Fibroblast of the aortic adventitia (primary cell): Measurements from ENCODE around the gene NEIL1. TPM values are rescaled to one million over a fixed set of nuclear protein-coding genes. Genes with fewer than 3 reads are reported as not detected.

Experiments
- DNase-seq: peaks from one replicate; pipeline ENCODE4 v3.0.0-alpha.2; 2010; ENCODE audit warnings: low read depth
- H3K4me3 ChIP-seq: 2 replicates; pipeline ENCODE4 v1.5.1; 2011; ENCODE audit warnings: low read depth, mild to moderate bottlenecking, control low read depth, low read length, moderate library complexity
- CTCF ChIP-seq: IDR thresholded peaks from 2 replicates; pipeline ENCODE4 v1.5.1; 2011; ENCODE audit warnings: mild to moderate bottlenecking, low read length, control low read depth, inconsistent platforms; ENCODE audit not compliant: insufficient read depth
- total RNA-seq: library from RNA; depleted of rRNA; stranded (reverse); fragments of >200 nt; gene quantifications from 2 replicates; pipeline ENCODE4 v1.2.3, GENCODE V29; 2012; ENCODE audit warnings: low replicate concordance

NEIL1 gene
- total RNA-seq, 1 donor: 3.5 TPM

GRCh38 chr15:75353604-75354003 lies 6.8 kb downstream of the NEIL1 start:
- DNase-seq: no peak
- no peak for TF ChIP-seq CTCF
- no peak overlapping the region for H3K4me3 ChIP-seq

GRCh38 chr15:75354454-75354853 lies 7.6 kb downstream of the NEIL1 start:
- no peak for TF ChIP-seq CTCF
- H3K4me3 ChIP-seq: no peak overlapping the region
- DNase-seq: no peak

- no peak overlapping the region for H3K4me3 ChIP-seq
- TF ChIP-seq CTCF: no peak
- no peak for DNase-seq
Observed at GRCh38 chr15:75355369-75355768, 8.5 kb downstream of the NEIL1 start.

- no peak for DNase-seq
- TF ChIP-seq CTCF: no peak
- no peak overlapping the region for H3K4me3 ChIP-seq
Observed at GRCh38 chr15:75356006-75356405, 9.2 kb downstream of the NEIL1 start.

- DNase-seq: no peak
- H3K4me3 ChIP-seq: no peak overlapping the region
- TF ChIP-seq CTCF: no peak
Observed at GRCh38 chr15:75356517-75356916, 9.7 kb downstream of the NEIL1 start.

- TF ChIP-seq CTCF: no peak
- no peak for DNase-seq
Observed at GRCh38 chr15:75357976-75358673, 11.3 kb downstream of the NEIL1 start.

More at GRCh38 chr15:75357976-75358673, 11.3 kb downstream of the NEIL1 start:
- no peak overlapping the region for H3K4me3 ChIP-seq
